ENCODE measurements around the gene DOCK4.

DOCK4 gene

DNA sequence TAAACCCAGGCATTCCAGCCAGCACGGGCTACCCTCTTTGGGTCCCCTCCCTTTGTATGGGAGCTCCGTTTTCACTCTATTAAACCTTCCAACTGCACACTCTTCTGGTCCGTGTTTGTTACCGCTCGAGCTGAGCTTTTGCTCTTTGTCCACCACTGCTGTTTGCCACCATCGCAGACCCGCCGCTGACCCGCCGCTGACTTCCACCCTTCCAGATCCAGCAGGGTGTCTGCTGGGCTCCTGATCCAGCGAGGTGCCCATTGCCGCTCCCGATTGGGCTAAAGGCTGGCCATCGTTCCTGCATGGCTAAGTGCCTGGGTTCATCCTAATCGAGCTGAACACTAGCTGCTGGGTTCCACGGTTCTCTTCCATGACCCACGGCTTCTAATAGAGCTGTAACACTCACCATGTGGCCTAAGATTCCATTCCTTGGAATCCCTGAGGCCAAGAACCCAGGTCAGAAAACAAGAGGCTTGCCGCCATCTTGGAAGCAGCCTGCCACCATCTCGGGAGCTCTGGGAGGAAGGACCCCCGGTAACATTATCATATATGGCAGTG, 14.8 kb upstream of the DOCK4 start:
- no peak for DNase-seq

DNA sequence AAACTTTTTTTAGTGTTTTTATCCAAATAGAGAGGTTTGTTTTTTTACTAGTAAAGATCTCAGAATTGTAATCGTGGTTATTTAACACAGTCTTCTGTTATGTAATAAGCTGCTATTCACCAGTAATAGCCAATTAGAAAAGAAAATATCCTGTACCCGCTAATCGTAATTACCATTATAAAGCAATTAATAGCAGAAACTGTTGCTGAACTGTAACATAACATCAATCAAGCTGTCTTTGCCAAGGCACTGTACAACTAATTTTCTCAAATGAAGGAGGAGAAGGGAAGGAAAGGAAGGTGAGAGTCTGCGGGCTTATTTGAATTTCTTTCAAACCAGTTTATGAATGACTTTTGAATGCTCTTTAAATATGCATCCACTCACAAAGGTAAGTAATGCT, 9.6 kb upstream of the DOCK4 start:
- DNase-seq: no peak

DNA sequence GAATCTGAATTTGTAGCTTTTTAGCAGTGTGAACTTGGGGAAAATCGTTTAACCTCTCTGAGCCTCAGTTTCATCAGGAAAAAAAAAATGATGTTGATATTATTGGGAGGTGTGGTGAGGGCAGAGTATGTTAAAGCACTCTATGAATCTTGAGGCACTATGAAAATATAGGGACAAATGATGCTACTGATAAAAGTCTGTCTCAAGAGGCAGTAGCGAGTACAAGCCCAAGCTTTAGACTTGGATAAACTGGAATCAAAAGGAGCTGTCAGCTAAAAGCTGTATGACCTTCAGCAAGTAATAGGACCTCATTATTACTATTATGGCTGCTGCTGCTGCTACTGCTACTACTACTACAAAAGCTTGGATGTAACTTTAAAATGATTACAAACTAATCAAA, 8.7 kb upstream of the DOCK4 start:
- DNase-seq: no peak

DNA sequence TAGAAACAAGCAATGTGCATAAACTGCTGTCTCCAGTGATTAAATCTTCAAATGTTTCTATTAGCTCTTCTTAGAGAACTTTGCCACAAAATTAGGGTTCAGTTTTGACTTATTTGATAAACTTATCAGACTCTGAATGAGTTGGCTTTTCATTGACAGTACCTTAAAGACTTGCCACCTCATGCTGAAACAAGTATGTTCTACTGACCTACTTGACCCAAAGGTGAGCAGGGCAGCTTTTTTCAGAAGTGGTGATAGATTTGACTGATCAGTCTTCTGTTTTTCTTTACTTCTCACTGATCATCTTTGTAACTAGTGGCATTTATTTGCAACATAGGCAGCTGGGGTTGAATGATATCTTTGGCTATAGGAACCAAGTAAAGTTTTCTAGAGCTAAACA, 8.1 kb upstream of the DOCK4 start:
- no peak for DNase-seq

DNA sequence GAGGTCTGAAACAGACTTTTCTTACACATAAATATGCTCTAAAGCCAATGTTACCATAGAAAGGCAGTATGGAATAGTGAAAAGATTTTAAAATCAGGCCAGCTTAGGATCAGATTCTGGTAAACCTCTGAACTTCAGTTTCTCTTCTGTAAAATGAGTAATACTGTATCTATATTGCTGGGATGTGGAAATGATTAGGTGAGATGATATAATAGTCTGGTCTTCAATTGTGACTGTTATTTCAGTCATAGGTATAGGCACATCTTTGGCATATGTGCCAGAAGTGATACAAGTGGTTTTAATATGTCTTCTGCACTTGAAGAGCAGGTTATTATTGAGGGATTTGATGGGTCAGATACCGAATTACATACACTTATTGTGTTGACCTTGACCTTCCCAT, 7.5 kb upstream of the DOCK4 start:
- DNase-seq: no peak

DNA sequence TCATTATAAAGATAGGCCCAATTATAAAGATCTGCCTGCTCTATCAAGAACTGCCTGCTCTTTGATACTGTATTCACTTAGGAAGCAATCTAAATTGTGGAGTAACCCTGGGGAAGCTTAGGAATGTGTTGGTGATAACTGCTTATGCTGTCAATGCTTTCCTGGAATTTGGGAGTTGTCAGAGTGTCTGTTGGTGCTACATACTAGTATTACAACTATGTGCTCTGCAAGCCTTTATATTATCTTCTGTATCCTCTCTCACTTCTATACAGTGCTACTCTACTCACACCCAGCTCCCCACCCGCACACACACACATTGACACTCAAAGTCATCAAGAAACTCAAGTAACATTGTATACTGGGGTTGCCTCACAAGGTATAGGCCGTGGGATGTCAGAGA, 6.4 kb upstream of the DOCK4 start:
- no peak for DNase-seq

DNA sequence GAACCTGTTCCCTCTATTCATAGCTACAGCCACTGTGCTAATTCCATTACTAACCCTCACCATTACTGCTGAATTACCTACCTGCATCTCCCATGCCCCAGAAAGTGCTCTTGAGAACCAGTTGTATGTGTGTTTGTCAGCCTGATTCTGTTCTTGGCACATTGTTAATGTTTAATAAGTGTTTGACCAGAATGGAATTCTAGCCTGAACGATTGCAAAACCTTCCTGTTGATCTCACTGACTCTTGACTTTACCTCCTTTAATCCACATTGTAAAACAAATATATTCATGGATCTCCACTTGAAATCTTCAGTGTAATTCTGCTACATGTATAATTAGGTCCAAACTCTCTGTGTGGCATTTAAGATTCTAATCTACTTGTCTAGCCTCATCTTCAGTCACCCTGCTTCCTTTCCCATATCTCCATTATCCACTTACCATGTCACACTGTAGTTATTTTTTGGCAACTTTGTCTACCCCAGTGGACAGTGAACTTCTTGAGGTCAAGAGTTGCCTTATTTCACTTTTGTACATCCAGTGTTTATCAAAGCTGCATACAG, 5.2 kb upstream of the DOCK4 start:
- DNase-seq: no peak

DNA sequence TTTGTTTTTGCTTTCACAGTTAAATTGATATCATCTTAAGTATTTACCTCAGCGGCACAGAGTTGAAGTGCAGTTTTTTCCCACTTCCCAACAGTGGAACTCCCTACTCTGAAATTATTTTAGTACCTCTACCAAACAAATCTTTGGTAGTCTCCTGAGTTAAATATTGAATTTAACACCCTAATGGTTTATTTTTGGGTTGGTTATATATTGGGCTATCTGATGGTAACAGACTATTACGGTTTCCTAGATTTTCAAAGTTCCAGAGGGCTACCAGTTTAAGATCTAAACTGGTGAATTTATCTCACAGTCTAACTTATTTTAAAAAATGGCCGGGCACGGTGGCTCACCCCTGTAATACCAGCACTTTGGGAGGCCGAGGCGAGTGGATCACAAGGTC, 1.6 kb upstream of the DOCK4 start:
- no peak for DNase-seq

DNA sequence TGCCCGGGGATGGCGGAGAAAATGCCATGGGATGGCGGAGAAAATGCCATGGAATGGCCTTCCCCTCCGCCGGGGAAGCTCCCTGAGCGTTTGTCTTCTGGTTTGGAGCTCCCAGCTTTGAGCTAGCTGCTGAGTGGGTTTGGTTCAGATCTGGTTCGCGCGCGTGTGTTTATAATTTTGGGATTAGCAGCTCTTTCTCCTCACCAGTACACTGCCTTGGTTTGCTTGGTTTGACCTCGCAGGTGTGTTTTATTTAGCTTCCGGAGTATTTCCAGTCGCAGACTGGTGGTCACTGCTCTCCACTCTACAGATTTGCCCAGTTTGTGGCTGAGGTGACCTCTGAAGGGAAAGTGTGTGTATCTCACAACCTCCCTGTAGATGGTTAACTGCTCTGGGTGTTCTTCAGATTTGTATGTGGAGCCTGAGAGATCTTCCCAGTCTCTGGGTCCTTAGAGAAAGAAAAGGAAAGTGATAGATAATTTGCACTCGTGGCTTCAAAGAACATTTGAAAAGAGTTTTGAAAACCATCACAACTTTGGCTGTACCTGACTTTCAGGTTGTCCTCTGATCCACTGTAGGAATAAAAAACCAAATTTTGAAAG, 893 bp upstream of the DOCK4 start:
- no peak for DNase-seq

DNA sequence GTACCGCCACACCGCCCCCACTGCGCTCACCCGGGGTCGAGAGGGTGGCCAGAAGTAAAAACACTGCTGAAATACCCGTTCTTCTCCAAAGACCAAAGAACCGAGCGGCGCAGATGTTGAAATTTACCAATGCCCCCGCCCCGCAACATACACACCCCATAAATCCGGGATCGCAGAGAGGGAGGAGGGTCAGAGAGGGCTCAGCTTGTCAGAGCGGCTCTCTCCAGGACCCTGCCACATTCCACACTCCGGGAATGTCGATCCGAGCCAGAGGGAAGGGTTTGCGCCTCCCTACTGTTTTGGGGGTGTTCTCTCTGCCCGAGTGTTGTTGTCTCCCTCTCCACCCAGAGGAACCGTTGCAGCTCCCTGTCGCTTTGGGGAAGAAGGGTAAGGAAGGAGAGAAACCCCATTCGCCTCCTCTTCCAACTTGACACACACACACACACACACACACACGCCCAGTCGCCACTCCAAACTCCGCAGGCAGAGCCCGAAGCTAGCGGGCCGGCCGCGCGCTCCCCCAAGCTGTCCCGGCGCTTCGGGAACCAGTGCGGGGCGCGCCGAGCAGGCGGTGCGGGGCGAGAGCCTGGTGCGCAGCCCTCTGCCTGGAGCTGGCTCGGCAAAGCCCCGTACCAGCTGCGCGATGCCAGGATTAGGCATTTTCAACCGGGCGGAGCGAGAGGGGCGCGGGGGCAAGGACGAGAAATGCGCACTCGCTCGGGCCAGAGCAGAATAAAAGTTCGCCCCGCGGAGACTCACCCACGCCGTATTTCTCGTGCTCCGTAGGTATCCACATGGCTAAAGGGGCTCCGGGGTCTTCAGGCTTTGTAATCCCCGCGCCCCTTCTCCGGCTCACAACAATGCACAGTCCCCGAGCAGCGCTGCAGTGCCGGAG, 609 bp downstream of the DOCK4 start:
- peak; percentile 20 for DNase-seq

DNA sequence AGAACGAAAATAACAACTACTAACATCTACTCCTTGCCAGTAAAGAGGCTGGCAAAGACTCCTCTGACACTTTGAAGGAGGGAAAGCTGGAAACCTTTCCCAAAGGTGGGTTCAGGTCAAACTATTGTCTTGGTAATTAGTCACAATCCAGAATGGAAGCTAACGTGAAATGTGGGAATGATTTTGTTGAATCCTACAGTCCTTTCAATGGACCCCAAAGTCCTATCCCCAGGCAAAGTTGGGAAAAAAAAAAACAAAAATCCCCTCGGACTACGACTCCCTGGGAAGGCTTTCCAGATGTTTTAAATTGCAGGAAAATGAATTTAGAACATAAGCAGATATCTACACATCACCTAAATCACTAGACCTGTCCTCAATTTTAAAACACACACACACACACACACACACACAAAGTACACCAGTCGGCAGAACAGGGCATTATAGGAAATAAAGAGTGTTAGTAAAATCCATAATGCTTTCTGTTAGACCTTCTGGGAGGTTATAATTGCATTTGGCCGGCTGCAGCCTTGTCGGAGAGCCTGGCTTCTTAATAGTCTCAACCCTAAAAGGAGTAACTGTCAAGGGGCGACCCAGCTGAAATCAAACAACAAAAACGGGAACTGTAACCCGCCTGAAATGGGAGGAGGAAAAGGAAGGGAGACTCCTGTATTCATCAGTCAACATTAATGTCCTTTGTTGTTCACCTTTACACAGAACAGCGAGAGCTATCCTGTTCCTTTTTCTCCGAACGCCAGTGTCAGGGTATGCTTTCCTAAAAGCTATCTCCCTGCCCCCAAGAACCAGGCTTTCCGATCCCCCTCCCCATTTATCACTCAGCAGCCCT, 1.5 kb downstream of the DOCK4 start:
- DNase-seq: no peak

DNA sequence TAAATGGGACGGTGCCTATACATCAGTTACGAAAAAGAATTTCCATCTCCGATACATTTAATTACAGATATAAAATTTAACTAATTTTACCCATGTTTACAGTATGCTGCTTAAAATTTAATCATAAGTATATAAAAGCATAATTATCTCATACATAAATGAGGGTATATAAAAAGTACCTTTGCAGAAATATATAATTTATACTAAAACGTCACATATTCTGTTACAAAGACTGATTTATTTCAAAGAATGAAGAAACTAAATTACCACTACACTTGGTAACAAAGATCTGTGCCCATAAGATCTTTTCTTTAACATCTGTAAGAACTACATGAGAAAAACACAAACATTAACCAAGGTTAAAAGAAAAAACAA, 2.8 kb downstream of the DOCK4 start:
- no peak for DNase-seq

DNA sequence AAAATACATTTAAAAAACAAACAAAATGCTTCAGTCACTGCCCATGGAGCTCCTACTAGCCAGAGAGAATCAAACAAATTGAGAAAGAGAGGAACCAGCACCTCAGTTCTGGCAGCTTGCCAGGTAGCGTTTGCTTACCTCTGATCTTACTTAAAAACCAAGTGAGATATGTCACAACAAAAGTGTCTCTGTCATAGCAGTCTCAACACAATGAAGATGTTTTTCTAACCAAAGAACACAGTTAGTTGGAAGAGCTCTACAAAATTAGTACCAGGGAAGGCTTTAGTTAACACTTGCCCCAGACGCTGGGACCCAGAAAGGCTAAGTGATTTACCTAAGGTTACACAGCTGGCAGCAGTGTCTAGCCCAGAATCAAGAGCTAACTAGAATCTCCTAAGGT, 3.4 kb downstream of the DOCK4 start:
- DNase-seq: no peak

DNA sequence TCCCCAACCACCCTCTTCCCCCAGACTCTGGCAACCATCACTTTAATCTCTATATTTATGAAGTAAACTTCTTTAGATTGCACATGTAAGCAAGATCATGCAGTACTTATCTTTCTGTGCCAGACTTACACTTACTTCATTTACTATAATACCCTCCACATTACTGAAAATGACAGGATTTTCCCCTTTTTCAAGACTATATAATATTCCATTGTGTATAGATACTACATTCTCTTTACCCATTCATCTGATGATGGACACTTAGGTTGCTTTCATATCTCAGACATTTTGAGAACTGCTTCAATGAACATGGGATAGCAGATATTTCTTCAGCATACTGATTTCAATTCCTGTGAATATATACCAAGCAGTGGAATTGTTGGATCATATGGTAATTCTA, 4.4 kb downstream of the DOCK4 start:
- no peak for DNase-seq

DNA sequence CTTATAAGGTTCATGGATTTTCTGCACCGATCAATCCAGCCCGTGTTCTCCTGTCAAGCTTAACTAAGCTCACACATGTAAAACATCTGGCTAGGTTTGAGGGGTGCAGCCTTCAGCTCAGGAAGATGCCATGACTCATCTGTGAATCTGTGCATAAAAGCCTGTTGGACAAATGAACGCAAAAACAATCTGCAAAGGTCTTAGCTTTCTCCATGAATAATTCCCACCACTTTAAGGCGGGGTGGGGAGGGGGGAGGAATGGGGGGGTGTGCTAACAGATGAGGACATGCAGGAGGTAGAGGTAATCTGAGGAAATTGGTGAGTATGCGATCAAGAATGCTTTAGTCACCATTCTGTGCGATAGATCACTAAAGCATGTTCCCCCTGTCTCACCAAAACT, 4.8 kb downstream of the DOCK4 start:
- DNase-seq: no peak

DNA sequence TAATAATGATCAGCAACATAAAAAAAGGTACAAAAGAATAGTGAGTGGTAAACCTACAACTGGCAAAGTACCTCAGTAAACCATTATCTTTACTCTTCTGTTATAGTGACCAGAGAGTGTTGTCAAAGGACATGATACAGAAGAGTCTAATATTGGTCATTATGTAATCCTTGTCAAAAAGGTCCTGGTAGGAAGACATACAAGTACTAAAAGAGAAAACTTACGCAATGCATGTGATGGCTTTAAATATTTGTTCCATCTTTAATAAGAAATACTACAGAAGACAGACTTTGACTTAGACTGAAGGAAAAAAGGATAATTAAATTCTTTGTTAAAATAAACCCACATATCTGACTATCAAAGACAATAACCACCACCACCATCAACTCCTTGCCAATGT, 6.5 kb downstream of the DOCK4 start:
- no peak for DNase-seq

DNA sequence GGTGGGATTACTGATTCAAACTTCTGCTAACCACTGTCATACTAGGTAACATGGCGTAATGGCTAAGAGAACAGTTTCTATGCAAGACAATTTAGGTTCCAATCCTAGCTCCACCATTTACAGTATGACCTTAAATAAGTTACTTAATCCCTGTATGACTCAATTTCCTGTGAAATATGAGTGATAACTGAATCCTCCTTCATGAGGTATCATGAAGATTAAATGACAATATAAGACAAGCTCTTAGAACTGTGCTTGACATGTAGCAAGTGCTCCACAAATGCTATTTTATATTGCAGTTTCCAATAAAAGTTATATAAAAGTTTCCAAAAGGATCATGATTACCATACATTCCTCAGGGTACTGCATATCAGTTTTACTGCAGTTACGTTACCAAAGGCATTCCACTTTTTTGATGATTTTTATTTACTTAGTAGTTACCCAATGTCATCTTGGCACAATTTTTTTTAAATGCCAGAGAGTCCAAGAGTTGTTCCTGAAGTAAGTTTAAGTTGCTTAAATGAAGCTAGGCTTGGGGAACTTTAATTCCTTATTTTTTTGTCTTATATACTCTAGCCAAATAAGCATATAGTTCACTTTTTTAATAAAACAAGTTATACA, 7.1 kb downstream of the DOCK4 start:
- DNase-seq: peak; percentile 32

DNA sequence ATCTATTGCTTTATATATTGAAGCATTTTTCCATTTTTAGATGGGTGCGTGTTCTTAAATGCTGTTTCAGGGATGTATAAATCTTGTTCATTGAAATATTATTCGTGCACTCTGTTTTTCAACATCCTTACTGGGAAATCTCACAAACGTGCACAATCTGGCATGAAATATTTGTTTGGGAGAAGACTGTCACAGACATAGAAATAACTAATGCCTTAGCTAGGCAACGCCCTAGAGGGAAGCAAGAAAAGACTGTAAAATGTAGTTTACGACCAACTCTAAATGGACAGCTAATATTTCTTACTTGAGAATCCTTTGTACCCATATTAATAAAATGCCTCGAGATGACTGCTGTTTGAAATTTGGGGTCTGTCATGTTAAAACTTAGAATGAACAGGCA, 8.9 kb downstream of the DOCK4 start:
- DNase-seq: no peak

DNA sequence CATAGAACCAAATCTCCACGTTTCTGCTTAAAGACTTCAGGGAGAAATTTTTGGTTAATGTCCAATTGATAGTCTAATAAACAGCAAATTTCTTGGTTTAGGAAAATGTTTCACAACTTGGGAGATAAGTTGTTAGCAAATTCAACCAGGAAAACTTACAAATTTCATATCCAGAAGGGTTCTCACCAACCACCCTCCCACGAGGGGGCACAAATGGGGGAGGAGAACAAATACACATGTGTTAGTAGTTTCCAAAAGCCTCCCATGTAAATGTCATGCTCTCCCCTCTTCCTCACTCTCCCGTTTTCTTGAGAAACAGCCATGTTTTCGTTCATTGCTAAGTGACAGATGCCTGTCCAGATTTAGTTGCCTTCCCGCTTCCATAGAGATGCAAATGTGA, 10.5 kb downstream of the DOCK4 start:
- no peak for DNase-seq

DNA sequence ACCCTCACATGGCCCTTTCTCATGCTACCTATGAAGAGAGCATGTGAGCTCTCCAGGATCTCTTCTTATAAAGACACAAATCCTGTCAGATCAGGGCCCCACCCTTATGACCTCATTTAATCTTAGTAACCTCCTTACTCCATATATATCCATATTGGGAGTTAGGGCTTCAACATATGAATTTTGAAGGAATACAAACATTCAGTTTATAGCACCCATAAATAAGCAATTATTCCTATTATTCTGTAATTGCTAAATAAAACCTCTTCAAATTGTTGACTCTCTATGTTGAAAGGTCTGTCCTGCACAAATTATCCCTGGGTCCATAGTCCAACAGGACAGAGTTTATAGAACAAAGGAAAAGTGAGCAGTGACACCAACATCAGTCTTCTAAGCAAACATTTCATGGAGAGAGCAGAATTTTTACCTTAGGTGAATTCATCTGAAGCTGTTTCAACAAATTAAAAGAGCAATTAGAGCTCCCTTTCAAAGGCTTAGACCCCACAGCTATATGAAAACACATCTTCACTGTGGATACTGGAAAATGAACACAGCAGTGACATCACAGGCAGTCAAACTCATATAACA, 12.2 kb downstream of the DOCK4 start:
- DNase-seq: no peak

DNA sequence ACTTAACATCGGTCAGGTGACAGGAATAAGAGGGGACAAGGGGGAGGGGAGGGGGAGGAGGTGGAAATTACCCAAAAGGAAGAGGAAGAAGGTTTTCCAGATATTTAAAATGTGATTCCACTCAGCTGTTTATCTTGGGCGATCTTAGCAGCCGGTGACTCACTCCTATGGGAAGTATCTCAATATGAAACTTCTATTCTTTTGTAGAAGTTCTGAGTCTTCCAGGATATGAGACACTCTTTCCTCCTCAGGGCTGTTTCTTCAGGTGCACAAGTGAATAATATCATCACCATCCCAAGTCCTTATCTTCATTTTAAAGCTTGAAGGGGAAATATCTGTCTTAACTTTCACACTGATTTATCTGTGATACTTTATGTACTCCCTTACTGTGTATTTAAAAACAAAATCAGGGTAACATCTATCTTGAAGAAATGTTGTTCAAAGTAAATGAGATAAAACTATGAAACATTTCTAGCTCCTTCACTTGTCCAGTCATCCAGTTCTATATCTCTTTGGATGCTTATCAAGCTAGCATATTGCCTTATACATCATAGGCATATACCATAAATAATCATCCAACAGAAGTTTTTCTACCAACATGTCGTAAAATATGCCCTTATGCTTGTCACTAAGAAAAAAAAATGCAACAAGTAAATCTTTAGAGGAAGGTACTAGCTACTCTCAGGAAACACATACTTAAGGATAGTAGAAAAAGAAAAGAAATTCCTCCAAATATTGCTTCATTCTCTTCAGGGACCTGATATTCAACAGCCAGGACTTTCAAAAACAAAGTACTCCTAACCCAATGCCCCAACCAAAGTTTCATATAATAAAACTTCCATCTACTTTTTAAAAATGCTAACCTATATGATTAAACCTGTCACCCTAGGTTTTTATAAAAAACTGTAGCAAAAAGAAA, 13.7 kb downstream of the DOCK4 start:
- no peak for DNase-seq
